Colon (tissue), 2 donors: ENCODE measurements around the gene THSD7A.

Experiments
- FAIRE-seq: peaks from 2 replicates; lab custom pipeline; 2012; peaks lifted over from hg19 to GRCh38; lab: Jason Lieb, UNC
- donor health status: control.
- donor health status: control.

THSD7A gene

DNA sequence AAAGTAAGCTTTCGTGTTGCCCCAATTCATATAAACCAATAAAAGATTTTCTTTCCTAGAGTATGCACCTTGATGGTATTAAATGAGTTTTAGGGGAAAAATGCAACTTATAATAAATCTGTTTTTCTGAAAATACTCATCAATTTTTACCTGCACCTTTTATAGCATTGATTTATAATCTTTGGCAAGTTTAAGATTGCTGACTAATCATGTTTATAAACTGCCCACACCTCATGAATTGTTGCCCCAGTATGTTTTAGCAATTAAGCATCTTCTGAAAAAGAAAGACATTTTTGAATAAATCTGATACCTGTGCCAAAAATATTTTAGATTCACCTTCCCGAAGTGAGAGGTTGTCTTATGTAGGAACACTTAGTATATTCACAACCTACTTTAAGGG lies 420.0 kb downstream of the THSD7A start:
- no peak for FAIRE-seq

- FAIRE-seq = no peak
Observed at GRCh38 chr7:11410656-11411644, 421.0 kb downstream of the THSD7A start.

DNA sequence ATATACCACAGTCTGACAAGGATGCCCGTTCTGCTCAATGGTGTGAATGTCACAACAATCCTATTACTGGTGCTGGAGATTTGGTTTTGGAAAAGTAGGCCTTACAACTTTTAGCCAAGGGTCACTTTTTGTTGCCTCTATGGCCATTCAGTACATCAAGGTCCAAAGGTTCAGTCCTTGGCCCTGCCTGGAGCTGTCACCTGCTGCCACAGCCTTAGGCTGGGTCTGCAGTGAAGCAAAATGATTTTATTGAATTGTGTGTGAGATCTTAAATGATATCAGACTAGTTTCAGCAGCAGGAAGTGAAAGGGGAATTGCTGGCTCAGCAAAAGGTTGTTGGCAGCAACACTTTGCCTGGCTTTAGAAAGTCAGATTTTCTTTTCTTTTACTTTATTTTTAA lies 427.6 kb downstream of the THSD7A start:
- no peak for FAIRE-seq

DNA sequence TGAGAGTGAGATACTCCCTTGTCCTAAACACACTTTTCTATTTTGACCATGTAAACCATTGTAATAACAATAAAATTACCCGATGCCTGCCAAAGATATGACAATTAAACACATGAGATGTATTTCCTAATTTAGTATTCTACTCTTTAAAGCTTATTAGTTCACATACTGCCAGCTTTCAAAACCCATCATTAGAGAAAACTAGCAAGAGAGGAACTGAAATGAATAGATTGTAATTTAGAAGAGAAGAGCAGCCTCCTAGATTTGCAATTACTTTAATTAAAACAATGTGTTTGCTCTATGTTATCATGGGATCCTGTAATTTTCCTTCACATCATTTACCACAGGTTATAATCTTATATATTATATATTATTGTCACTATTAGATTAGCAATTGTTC lies 428.2 kb downstream of the THSD7A start:
- FAIRE-seq = no peak

DNA sequence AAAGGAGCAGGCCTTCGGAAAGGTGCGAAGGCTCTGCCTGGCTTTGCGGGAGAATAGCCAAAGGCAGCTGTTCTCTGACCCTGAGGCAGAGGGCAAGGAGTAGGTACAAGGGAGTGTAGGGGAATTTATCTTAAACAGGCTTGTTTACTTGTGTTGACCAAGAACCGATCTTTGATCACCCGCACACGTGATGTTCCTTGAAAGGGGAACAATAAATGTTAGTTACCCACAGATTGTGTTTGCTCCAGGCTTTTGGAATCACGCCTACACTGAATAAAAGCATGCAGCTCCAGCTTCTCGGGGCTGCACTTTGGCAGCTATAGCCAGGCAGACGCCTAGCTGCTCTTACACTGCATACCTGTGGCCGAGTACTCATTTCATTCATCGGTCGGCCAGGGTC lies 437.6 kb downstream of the THSD7A start:
- no peak for FAIRE-seq

DNA sequence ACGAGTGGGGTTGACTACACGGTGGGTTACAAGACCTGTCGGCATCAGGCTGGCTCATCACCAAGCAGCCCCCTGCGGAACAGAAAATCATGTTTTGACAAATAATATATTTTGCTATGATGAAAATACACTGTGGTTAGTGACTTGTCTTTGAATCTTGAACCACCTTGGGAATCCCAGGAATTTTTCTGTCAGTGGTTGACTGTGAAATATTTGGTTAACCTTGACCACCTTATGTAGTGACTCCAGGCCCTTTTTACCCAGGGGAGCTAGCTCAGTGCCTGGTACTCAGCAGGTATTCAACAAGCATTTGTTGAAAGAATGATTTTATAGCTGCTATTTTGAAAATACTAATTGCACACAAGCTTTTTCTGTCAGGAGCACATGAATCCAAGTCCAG lies 452.4 kb downstream of the THSD7A start:
- no peak for FAIRE-seq

GRCh38 chr7:11376529-11376928 lies 455.5 kb downstream of the THSD7A start:
- no peak for FAIRE-seq

DNA sequence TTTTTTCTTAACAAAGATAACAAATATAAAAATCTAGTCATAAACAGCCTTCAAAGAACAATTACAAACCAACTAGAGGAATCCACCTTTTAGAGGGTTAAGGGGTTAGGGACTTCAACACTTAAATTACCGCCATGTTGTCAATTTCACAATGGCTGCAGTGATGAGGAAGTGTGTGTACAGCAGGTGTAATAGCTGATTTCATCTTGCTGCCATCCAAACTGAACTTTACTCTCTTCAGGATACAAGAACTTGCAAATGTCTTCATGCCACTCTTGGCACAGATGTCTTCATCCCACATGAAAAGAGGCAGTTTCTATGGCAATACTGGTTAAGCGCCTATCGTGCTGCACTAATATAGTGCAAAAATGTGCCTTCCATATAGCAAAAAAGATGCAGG lies 457.4 kb downstream of the THSD7A start:
- no peak for FAIRE-seq

- no peak for FAIRE-seq
Observed at GRCh38 chr7:11373546-11374142, 458.4 kb downstream of the THSD7A start.

- FAIRE-seq = no peak
Observed at GRCh38 chr7:11369696-11370095, 462.3 kb downstream of the THSD7A start.

GRCh38 chr7:11366118-11366517 lies 465.9 kb downstream of the THSD7A start:
- no peak for FAIRE-seq

GRCh38 chr7:11358637-11359036 lies 473.4 kb downstream of the THSD7A start:
- no peak for FAIRE-seq

DNA sequence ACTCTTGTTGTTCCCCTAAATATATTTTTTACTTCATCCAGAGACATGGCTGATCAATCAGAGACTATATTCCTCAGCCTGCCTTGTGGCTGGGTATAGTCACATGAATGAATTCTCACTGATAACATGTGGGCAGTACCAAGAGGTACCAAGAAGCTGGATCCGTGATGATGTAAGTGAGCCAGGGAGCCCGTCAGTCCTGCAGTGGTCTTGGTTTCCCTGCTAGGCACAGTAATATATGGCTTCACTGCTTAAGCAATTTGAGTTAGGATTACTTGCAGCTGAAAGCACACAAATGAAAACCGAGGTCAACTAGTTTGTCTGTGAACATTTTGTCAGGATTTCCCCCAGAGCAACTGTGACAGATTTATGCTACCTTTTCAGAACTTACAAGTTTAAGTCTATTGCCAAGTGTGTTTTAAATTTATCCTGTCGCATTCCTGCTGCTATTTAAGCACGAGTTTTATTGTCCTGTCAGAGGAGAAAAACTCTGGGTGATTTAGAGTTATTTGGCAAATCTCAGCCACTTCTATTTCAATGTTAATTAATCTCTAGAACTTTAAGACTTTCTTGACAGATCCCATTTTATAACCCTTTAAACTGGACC lies 476.5 kb downstream of the THSD7A start:
- no peak for FAIRE-seq

- FAIRE-seq = no peak
Observed at GRCh38 chr7:11346302-11346701, 485.7 kb downstream of the THSD7A start.

- no peak for FAIRE-seq
Observed at GRCh38 chr7:11345621-11346020, 486.4 kb downstream of the THSD7A start.

GRCh38 chr7:11343818-11344413 lies 488.1 kb downstream of the THSD7A start:
- no peak for FAIRE-seq

DNA sequence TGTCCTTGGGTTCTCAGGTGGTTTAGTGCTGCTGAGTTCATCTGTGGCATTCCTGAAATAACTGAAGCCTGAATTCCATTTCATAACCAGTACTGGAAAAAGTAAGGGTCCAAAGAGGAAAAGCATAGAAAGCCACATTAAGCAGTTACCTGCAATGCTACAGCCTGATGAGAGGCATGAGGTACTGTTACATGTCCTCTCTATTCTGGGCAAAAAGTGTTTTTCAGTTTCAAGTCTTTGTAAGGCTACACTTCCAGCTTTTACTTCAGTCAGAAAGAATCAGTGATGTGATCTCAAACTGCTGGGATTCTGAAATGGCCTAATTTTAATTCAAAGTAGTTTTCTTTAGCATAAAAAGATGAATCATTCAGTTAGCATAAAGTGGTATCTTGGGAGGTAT lies 488.9 kb downstream of the THSD7A start:
- no peak for FAIRE-seq

DNA sequence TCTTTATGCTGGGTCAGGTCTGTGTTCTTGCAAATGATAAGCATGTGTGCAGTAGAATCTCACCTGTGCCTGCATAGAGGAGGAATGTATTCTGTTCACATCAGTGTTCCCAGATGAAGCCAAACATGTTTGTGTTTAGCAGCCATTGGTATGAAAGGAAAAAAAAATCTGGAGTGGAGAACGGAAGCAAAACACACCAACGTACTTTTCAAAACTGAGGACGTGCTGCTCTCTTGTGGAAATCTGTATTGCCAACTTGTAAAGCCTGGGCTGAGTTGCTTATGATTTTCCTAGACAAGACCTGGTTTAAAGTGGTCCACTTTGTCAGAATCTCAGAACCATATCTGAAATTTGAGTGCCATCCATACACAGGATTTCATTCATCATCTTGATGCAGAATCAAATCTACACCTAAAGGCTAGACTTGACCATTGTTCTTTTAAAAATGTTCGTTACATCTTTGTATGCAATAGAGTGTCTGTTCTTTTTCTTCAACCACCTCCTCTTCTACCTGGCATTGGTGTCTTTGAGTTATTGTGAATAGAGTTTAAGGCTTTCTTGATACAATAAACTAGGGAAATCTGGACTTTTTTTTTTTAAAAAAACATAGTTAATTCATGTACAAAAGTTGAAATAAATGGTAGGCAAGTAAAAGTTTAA lies 490.6 kb downstream of the THSD7A start:
- no peak for FAIRE-seq

DNA sequence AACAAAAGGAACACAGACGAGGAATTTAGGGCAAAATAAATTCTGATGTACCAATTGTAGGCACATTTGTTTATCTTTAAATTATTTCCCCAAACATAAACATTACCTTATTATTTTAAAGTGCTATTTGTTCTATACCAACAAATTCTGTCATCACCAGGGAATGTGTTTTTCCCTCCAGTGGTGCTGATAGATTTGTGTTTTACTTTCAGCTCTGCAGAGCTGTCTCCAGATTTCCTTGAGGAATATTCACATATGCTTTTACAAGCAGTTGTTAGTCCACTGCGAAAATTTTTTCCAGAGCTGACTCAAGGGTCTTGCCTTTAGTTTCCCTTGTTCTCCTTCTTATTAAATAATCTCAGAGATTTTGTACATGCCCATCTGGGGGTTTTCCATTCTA lies 495.6 kb downstream of the THSD7A start:
- FAIRE-seq = no peak

DNA sequence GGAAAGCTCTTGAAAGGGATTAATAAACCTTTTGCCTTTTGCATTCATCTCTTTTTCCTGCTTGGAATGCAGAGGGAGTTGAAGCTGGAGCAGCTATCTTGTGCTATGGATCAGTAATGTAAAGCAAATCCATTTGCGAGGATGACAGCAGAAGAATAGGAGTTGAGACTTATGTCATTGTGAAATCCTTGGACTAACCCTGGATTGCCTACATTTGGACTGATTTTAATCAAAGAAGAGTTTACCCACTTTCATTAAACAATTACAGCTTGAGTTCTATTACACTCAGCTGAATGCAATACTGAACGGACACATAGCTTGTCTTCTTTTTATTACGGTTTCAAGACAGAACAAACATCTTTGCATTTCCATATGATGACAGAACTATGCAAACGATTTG lies 496.1 kb downstream of the THSD7A start:
- no peak for FAIRE-seq

- no peak for FAIRE-seq
Observed at GRCh38 chr7:11332865-11333228, 499.2 kb downstream of the THSD7A start.

DNA sequence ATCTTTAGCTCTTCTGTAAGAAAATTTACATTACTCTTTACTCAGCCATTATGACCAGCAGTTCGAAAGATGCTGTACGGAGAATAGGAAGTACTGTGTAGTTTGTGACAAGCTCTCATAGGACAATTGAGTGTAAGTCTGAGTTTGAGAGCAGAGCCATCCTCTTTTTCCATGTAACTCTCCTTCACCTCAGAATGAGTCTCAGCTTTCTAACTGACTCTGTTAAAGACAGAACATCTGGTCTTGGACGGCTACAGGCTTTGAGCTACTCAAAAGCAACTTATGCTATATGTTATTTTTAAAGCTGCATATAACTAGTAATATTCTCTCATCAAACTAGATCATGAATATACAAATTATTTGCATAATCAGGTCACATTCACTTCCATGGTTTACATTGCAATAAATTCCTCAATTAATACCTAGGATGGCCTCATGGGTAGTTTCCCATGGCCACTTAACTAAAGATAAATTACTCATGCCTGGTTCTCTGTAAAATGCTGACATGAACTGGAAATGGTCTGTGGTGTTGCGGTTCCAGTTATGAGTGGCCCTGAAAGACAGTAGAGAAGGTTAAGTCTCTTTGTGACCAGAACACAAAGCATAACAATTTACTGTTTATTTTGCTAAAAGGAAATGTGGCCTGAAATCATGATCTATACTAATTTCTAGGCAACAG lies 499.7 kb downstream of the THSD7A start:
- no peak for FAIRE-seq
